ENCODE measurements around the gene ZNF469.

Gene ZNF469

GRCh38 chr16:88420496-88420895 is 37.7 kb downstream of the ZNF469 start:
- in situ Hi-C loops (cut with HindIII; ENCODE audit: low sequenced_read_pairs) = no loop called here

- in situ Hi-C loops (cut with HindIII; ENCODE audit: low sequenced_read_pairs) = no loop called here
Measured at GRCh38 chr16:88421301-88421700, 38.5 kb downstream of the ZNF469 start.

- in situ Hi-C loops (cut with HindIII; ENCODE audit: low sequenced_read_pairs) = no loop called here
Measured at GRCh38 chr16:88421871-88422433, 39.2 kb downstream of the ZNF469 start.

GRCh38 chr16:88422733-88423447 is 40.1 kb downstream of the ZNF469 start:
- in situ Hi-C loops (cut with HindIII; ENCODE audit: low sequenced_read_pairs) = no loop called here

GRCh38 chr16:88423448-88423850 is 40.7 kb downstream of the ZNF469 start:
- in situ Hi-C loops (cut with HindIII; ENCODE audit: low sequenced_read_pairs) = no loop called here

- in situ Hi-C loops (cut with HindIII; ENCODE audit: low sequenced_read_pairs) = loop anchor here (25.0 kb wide), 1 partner anchor 113 kb away; no protein-coding TSS in a partner anchor
Measured at GRCh38 chr16:88424587-88425235, 42.0 kb downstream of the ZNF469 start.

GRCh38 chr16:88426018-88426417 is 43.3 kb downstream of the ZNF469 start:
- in situ Hi-C loops (cut with HindIII; ENCODE audit: low sequenced_read_pairs) = loop anchor here (25.0 kb wide), 1 partner anchor 111 kb away; no protein-coding TSS in a partner anchor

GRCh38 chr16:88427376-88427775 is 44.6 kb downstream of the ZNF469 start:
- in situ Hi-C loops (cut with HindIII; ENCODE audit: low sequenced_read_pairs) = loop anchor here (25.0 kb wide), 1 partner anchor 110 kb away; no protein-coding TSS in a partner anchor

- in situ Hi-C loops (cut with HindIII; ENCODE audit: low sequenced_read_pairs) = loop anchor here (25.0 kb wide), 1 partner anchor 109 kb away; no protein-coding TSS in a partner anchor
Measured at GRCh38 chr16:88428156-88428555, 45.4 kb downstream of the ZNF469 start.

- in situ Hi-C loops (cut with HindIII; ENCODE audit: low sequenced_read_pairs) = loop anchor here (25.0 kb wide), 1 partner anchor 108 kb away; no protein-coding TSS in a partner anchor
Measured at GRCh38 chr16:88428616-88429386, 46.0 kb downstream of the ZNF469 start.

- in situ Hi-C loops (cut with HindIII; ENCODE audit: low sequenced_read_pairs) = loop anchor here (25.0 kb wide), 1 partner anchor 108 kb away; no protein-coding TSS in a partner anchor
Measured at GRCh38 chr16:88429387-88430184, 46.8 kb downstream of the ZNF469 start.

GRCh38 chr16:88430185-88430523 is 47.4 kb downstream of the ZNF469 start:
- in situ Hi-C loops (cut with HindIII; ENCODE audit: low sequenced_read_pairs) = loop anchor here (25.0 kb wide), 1 partner anchor 107 kb away; no protein-coding TSS in a partner anchor

GRCh38 chr16:88430524-88431446 is 48.0 kb downstream of the ZNF469 start:
- in situ Hi-C loops (cut with HindIII; ENCODE audit: low sequenced_read_pairs) = loop anchor here (25.0 kb wide), 1 partner anchor 107 kb away; no protein-coding TSS in a partner anchor

GRCh38 chr16:88431651-88432050 is 48.9 kb downstream of the ZNF469 start:
- in situ Hi-C loops (cut with HindIII; ENCODE audit: low sequenced_read_pairs) = loop anchor here (25.0 kb wide), 1 partner anchor 106 kb away; no protein-coding TSS in a partner anchor

GRCh38 chr16:88432174-88432573 is 49.4 kb downstream of the ZNF469 start:
- in situ Hi-C loops (cut with HindIII; ENCODE audit: low sequenced_read_pairs) = loop anchor here (25.0 kb wide), 1 partner anchor 105 kb away; no protein-coding TSS in a partner anchor

Measured in DLD1 (cell line).